ENCODE data around the gene KCNJ10.
"Not testable (repeated sequence)": the region's sequence is repeated elsewhere in the genome, so short reads cannot be mapped to it uniquely, and the experiment has no call there.

Gene KCNJ10

DNA sequence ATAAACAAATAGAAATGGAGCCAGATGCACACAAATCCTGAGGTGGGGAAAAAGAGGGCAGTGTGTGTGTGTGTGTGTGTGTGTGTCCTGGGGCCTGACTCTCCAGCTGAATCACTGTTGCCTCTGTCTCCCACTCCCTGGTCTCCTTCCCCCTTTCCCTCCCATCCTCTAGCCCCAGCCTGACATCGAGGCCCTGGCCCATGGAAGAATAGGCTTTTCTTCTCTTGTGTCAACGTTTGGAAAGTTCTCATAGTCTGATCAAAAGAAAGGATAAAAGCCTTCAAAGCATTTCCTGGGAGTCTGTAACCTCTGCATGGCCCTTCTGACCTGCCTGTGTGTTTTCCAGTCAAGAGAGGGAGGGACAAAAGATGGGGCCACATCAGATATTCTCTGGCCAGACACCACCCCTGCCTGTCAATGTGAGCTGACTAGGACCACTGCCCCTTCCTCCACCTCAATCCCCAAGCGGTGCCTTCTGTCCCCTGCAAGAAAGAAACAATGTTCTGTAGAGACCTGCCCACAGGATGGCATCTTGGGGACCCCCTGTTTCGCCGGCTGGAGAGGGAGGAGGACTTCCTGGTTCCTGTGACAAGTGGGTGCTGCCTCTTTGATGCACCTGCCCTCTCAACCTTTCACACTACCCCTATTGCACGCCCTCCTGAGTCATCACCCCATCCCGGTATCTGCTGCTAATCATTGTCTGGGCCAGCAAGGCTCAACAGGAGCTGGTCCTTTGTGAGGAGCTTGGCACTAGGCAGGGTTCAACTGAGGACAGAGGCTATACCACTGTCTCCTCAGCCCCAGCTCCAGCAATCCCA is 16.2 kb downstream of the KCNJ10 start:
- DNase-seq = no peak

DNA sequence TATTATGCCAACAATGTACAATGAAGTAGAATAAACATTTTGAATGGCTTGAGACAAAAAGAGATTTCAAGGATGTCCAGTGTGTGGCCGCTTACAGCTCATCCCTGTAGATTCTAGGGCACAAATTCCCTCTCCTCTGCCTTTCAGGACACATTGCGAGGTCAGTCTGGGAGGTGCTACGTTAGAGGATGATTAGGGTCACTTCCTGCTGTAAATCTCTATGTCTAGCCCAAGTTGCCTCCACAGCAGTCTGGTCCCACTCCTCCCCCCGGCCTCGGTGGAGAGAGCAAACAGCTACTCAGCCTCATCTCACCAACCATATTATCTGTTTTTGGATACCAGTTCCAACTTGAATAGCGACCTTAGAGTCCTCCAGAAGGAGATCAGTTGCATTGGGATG is 17.0 kb downstream of the KCNJ10 start:
- DNase-seq = no peak

- DNase-seq = no peak
These were observed 19.3 kb downstream of the KCNJ10 start for GRCh38 chr1:160050619-160051018.

DNA sequence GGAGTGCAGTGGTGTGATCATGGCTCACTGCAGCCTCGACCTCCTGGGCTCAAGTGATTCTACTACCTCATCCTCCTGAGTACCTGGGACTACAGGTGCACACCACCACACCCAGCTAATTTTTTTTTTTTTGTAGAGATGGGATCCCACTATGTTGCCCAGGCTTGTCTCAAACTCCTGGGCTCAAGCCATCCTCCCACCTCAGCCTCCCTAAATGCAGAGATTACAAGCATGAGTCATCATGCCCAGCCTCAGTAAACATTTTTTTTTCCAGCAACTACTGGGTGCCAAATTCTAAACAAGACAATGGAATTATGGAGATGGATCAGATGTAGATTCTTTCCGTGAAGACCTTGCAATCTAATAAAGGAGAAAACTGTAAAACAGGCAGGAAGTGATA is 19.8 kb downstream of the KCNJ10 start:
- DNase-seq = not testable (repeated sequence)

GRCh38 chr1:160049101-160049500 is 20.9 kb downstream of the KCNJ10 start:
- no peak for DNase-seq

DNA sequence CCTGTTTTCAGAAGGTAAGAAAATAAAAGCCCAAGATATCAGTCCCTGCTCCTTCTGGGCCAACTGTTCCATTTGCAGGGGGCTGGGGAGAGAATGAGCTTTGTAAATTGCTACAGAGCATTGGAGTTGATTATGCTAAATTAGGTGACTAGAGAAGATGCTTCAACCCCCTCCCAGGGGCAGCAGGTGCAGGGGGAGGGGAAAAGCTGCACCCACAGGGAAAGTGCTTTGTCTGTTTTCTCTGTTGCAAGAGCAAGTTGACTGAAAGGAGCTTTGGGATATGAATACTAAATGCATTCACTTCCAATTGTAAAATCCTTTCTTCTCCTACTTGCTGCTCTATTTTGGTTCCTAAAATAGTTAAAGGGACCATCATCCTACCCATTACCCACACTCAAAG is 21.6 kb downstream of the KCNJ10 start:
- no peak for DNase-seq

DNA sequence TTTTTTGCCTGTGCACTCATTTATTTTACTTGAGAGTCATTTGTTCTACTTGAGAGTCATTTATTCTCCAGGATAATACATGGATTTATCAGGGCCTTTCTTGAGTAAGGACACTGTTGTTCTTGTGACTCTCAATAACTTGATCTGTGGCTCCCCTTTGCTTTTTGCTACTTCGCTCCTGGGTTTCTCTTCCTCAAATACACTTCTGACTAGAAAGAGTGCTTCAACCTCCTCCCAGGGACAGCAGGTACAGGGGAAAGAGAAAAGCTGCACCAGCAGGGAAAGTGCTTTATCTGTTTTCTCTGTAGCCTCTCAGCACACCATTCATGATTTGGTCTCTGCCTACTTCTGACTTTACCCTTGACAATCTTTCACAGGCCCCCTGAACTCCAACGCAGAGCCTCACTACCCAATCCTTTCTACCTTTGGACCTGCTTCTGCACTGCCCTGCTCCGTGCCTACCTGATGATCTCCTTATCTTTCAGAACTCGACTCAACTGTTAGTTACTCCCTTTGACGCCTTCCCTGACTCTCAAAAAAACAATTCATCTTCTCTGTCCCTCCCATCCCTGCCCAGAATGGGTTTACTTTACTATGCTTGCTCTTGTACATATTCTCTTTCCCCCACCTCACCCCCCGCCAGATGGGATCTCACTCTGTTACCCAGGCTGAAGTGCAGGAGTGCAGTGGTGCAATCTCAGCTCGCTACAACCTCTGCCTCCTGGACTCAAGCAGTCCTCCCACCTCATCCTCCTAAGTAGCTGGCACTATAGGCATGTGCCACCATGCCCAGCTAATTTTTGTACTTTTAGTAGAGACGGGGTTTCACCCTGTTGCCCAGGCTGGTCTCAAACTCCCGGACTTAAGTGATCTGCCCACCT is 22.6 kb downstream of the KCNJ10 start:
- no peak for DNase-seq

GRCh38 chr1:160046494-160047110 is 23.4 kb downstream of the KCNJ10 start:
- DNase-seq = peak; percentile 2 to 68 (median 12)

DNA sequence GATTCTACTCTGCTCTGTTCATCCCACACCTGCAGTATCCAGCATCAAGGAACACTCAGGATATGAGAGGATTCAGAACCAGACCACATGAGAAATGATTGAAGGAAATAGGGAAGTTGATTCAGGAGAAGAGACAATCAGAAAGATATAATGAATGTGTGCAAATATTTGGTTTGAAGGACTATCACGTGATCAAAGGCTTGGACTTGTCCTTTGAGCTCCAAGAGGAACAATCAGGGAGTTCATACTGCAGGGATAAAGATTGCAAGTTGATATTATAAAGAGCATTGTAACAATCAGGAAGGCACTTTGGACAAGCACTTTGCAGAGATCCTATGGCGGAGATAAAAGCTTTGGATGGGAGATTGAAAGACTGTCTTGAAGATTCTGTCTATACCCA is 24.3 kb downstream of the KCNJ10 start:
- DNase-seq = no peak

GRCh38 chr1:160043543-160043942 is 26.4 kb downstream of the KCNJ10 start:
- no peak for DNase-seq

DNA sequence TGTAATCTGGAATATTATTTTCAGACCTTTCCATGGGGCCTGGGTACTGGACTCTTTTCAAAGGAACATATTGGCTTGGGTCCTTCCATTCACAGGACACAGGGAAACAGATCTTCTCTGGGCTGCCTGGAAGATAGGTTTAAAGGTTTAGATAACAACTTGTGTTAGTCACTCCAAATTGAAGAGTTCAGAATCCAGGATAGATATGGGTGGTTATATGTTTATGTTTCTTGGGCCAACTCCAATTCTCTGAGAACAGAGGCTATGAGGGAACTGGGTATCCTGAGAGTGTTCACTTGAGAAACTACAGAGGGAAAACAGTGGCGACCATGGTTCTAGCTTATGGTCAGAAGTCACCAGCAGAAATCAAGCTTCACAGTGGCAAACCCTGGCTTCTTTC is 29.5 kb downstream of the KCNJ10 start:
- DNase-seq = no peak

DNA sequence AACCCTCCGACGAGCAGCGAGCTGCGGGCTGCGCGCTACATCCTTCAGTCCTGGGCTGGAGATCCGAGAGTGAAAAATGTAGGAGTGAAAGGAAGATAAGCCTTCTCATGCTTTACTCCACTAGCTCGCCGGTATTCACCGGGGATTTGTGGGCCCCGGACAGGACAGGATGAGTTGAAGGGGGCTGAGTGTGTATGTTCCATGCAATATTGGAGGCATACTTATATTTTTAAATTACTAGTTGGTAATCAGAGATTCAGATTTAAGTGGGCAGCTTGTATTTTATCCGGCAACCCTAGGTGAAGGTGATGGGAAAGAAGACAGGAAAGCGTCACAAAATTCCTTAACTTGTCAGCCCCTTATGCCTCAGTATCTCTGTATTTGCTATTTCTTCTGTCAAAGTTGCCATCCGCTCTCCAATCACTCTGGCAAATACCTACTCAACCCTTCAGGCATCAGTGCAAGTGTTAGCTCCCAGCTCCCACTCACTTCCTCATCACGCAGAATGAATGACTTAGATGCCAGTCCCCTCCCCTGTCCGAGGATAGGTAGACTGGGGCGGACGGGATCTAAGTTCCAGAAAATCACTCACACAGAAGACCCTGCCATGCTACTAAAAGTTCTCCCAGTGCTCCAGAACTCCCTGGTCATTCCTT is 37.7 kb downstream of the KCNJ10 start:
- no peak for DNase-seq

GRCh38 chr1:160031365-160032164 is 38.4 kb downstream of the KCNJ10 start, which contains the start of gene PIGM:
PIGM (minus strand) TSS chr1:160031990; CDS start chr1:160031739, 251 bp downstream.
- peak; percentile 81 to 91 (median 87) for DNase-seq

DNA sequence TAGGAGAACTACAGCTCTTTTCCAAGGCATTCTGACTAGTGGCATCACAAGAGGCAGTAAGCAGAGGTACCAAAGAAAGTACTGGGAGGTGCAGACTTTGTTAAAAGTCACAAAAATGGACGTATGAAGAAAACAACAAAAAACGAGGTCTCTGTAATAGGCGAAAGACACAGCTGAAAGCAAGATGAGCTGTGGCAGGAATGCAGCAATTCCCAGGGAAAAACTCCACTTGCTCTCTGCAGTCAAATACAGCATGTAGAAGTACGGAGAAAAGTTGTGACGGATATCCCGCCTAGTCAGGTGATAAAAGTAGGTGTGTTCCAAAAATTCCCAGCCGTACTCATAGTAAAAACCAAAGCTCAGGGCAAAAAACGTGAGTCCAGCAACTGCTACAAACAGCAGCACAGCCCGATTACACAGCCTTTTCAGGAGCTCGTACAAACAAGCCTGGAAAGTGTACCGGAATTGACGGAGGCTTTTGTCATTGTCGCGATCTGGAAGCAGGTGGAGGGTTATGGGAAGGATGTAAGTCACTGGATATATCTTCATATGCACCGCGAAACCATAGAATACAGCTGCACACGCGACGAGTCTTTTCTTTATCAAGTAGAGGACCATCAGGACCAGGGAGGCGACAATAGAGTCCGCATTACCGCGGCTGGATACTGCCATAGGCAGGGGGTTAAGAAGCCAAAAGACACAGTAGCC is 39.1 kb downstream of the KCNJ10 start:
- peak in 1 of 6 experiments; percentile 44 for DNase-seq

GRCh38 chr1:160028426-160028825 is 41.5 kb downstream of the KCNJ10 start:
- DNase-seq = no peak

DNA sequence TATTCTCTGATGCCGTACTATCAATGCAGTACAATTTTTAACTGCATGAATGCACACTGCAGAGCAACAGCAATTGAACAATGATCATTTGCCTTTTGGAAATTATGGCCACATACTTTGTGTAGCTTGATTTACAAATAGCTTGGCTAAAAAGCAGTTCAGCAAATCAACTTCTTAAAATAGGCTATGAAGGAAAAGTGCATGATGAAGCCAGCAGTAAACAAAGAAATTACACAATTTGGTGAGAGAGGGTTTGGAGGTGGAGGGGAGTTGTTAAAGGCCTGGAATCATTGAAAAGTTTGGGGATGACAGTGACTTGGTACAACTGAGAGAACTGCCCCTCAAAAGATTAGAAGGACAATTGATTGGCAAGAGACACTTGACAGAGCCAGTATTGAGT is 44.6 kb downstream of the KCNJ10 start:
- no peak for DNase-seq

- DNase-seq = no peak
These were observed 45.6 kb downstream of the KCNJ10 start for GRCh38 chr1:160024195-160024905.

DNA sequence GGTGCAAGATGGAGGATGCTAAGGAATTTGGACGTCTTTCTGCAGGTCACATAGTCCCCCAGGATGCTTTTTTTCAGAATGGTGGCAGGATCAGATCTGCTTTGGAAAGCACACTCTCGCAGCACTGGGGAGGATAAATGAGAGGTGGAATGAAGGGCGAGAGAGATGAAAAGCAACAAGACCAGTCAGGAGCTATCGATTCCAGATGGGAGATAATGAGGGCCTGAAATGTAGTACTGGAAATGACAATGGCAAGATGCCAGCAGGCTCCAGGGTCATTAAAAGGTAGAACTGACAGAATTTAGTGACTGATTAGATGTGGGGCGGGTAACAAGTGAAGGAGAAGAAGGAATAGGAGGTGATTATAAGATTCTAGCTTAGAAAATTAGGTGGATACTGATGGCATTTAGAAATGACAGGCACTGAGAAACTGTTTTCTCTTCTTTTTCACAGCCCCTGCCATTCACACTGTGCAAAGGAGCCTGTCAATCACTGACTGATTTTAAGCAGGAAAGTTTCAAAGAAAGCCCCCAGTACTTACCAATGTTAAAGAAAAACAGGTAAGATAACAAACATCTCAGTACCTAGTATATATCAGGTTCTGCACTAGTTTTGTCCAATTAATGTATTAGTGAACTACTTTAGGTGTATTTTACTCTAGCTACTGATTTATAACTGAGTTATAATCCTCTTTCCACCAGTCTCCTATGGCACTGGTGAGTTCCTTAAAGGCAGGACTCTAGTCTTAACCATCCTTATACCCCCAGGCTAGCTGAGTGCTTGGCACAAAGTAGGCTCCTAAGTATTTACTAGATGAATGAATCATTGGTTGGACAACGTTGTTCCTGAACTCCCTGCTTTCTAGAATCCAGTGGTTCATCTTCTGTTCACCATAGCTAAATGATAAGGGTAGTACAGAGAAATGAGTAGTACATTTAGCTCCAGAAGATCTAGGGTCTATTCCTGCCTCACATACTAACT is 47.3 kb downstream of the KCNJ10 start:
- DNase-seq = no peak

GRCh38 chr1:160021376-160022074 is 48.4 kb downstream of the KCNJ10 start:
- no peak for DNase-seq
